B cell (primary cell): Measurements from ENCODE around the gene SLC26A8.

Source experiments
- EZH2 ChIP-seq: IDR thresholded peaks from 2 replicates; pipeline ENCODE4 v1.6.1; 2012; ENCODE audit warnings: borderline replicate concordance, low read depth, mild to moderate bottlenecking, moderate library complexity, low read length; ENCODE audit not compliant: insufficient read depth, poor library complexity, severe bottlenecking
- TF ChIP-seq, protein P1 (sequence below): fragments of 200-600 bp; IDR thresholded peaks from one replicate; pipeline ENCODE4 v1.8.0; 2022; ENCODE audit warnings: antibody characterized with exemption, mild to moderate bottlenecking

DNA sequence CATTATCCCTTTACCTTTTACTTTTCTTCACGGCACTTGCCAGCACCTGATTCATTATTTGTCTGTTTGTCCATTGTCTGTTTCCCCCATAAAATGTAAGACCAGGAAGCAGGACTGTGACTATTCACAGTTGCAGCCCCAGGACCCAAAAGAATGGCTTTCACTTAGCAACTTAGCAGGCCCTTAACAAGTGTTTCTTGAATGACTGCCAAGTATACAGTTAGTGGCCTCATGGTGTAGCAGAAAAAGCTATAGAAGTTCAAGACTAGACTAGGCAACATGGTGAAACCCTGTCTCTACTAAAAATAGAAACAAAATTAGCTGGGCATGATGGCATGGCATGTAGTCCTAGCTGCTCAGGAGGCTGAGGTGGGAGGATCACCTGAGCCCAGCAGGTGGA, 4.3 kb downstream of the SLC26A8 start:
- TF ChIP-seq, protein P1, sequence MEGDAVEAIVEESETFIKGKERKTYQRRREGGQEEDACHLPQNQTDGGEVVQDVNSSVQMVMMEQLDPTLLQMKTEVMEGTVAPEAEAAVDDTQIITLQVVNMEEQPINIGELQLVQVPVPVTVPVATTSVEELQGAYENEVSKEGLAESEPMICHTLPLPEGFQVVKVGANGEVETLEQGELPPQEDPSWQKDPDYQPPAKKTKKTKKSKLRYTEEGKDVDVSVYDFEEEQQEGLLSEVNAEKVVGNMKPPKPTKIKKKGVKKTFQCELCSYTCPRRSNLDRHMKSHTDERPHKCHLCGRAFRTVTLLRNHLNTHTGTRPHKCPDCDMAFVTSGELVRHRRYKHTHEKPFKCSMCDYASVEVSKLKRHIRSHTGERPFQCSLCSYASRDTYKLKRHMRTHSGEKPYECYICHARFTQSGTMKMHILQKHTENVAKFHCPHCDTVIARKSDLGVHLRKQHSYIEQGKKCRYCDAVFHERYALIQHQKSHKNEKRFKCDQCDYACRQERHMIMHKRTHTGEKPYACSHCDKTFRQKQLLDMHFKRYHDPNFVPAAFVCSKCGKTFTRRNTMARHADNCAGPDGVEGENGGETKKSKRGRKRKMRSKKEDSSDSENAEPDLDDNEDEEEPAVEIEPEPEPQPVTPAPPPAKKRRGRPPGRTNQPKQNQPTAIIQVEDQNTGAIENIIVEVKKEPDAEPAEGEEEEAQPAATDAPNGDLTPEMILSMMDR = no peak
- TF ChIP-seq EZH2 = no peak
